ENCODE results near the gene CEP44. TPM values are rescaled to one million over a fixed set of nuclear protein-coding genes. Genes with fewer than 3 reads are reported as not detected.

Gene CEP44
- total and polyA plus RNA-seq, 4 donors, result 2.2 to 18.7 (median 6.1) TPM

DNA sequence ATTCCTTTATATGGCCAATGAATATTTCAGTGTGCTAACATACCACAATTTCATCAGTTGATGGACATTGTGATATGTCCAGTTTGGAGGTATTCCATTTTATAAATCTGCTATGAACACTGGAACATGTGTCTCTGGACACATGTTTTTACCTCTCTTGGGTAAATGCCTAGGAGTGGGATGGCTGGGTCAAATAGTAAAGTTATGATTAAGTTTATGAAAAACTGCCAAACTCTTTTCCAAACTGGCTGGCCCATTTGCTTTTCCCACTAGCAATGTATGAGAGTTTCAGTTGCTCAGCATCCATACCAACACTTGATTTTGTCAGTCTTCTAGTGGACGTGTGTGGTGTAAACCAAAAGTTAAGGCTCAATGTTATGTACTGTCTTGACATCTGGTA lies 40.5 kb downstream of the CEP44 start (continued):
- TF ChIP-seq, protein P1, sequence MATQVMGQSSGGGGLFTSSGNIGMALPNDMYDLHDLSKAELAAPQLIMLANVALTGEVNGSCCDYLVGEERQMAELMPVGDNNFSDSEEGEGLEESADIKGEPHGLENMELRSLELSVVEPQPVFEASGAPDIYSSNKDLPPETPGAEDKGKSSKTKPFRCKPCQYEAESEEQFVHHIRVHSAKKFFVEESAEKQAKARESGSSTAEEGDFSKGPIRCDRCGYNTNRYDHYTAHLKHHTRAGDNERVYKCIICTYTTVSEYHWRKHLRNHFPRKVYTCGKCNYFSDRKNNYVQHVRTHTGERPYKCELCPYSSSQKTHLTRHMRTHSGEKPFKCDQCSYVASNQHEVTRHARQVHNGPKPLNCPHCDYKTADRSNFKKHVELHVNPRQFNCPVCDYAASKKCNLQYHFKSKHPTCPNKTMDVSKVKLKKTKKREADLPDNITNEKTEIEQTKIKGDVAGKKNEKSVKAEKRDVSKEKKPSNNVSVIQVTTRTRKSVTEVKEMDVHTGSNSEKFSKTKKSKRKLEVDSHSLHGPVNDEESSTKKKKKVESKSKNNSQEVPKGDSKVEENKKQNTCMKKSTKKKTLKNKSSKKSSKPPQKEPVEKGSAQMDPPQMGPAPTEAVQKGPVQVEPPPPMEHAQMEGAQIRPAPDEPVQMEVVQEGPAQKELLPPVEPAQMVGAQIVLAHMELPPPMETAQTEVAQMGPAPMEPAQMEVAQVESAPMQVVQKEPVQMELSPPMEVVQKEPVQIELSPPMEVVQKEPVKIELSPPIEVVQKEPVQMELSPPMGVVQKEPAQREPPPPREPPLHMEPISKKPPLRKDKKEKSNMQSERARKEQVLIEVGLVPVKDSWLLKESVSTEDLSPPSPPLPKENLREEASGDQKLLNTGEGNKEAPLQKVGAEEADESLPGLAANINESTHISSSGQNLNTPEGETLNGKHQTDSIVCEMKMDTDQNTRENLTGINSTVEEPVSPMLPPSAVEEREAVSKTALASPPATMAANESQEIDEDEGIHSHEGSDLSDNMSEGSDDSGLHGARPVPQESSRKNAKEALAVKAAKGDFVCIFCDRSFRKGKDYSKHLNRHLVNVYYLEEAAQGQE (IDR thresholded peaks at IDR 0.05), result no peak
- TF ChIP-seq SP1 (IDR thresholded peaks at IDR 0.05) (no peak), FOXA1 (IDR thresholded peaks at IDR 0.05) (no peak), HNF4A (conservative IDR thresholded peaks at IDR 0.05) (no peak)
- TF ChIP-seq, protein P2, sequence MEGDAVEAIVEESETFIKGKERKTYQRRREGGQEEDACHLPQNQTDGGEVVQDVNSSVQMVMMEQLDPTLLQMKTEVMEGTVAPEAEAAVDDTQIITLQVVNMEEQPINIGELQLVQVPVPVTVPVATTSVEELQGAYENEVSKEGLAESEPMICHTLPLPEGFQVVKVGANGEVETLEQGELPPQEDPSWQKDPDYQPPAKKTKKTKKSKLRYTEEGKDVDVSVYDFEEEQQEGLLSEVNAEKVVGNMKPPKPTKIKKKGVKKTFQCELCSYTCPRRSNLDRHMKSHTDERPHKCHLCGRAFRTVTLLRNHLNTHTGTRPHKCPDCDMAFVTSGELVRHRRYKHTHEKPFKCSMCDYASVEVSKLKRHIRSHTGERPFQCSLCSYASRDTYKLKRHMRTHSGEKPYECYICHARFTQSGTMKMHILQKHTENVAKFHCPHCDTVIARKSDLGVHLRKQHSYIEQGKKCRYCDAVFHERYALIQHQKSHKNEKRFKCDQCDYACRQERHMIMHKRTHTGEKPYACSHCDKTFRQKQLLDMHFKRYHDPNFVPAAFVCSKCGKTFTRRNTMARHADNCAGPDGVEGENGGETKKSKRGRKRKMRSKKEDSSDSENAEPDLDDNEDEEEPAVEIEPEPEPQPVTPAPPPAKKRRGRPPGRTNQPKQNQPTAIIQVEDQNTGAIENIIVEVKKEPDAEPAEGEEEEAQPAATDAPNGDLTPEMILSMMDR (IDR thresholded peaks at IDR 0.05; ENCODE audit: low read depth, low read length, missing input control), result no peak

DNA sequence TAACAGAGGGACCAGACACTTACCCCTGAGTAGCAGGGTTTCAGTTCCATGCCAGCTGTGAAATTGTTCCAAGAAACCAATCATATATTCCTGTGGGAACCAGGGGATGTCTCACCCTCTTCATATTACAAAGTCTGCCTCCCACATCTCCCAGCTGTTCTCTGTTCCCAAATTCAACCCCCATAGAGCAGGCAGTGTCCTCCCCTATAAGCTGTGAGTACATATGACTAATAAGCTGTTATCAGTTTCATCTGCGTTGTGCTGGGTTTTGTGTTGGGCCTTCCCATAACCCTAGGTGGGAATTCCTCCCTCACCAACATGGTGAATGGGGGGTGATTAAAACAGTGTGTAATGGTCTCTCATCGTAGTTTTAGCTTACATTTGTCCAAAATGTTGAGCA lies 41.0 kb downstream of the CEP44 start:
- TF ChIP-seq RAD21 (IDR thresholded peaks at IDR 0.05) (no peak), NR2F2 (IDR thresholded peaks at IDR 0.05) (no peak), GABPA (IDR thresholded peaks at IDR 0.05 in 1 of 2, conservative IDR thresholded peaks at IDR 0.05 in 1 of 2) (no peak), HNF4A (conservative IDR thresholded peaks at IDR 0.05) (no peak), YY1 (IDR thresholded peaks at IDR 0.05) (no peak), EGR1 (IDR thresholded peaks at IDR 0.05; ENCODE audit: low read depth in 2 of 2) (no peak), FOXA2 (IDR thresholded peaks at IDR 0.05) (no peak), HNF4G (IDR thresholded peaks at IDR 0.05) (no peak), RXRA (IDR thresholded peaks at IDR 0.05) (no peak), SP1 (IDR thresholded peaks at IDR 0.05) (no peak), FOXA1 (IDR thresholded peaks at IDR 0.05) (no peak), JUND (IDR thresholded peaks at IDR 0.05) (no peak), TAF1 (conservative IDR thresholded peaks at IDR 0.05) (no peak)
- TF ChIP-seq, protein P1 (IDR thresholded peaks at IDR 0.05), result no peak
- TF ChIP-seq, protein P3, sequence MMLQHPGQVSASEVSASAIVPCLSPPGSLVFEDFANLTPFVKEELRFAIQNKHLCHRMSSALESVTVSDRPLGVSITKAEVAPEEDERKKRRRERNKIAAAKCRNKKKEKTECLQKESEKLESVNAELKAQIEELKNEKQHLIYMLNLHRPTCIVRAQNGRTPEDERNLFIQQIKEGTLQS (IDR thresholded peaks at IDR 0.05), result no peak
- TF ChIP-seq, protein P4, sequence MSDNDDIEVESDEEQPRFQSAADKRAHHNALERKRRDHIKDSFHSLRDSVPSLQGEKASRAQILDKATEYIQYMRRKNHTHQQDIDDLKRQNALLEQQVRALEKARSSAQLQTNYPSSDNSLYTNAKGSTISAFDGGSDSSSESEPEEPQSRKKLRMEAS (IDR thresholded peaks at IDR 0.05), result no peak
- TF ChIP-seq, protein P5, sequence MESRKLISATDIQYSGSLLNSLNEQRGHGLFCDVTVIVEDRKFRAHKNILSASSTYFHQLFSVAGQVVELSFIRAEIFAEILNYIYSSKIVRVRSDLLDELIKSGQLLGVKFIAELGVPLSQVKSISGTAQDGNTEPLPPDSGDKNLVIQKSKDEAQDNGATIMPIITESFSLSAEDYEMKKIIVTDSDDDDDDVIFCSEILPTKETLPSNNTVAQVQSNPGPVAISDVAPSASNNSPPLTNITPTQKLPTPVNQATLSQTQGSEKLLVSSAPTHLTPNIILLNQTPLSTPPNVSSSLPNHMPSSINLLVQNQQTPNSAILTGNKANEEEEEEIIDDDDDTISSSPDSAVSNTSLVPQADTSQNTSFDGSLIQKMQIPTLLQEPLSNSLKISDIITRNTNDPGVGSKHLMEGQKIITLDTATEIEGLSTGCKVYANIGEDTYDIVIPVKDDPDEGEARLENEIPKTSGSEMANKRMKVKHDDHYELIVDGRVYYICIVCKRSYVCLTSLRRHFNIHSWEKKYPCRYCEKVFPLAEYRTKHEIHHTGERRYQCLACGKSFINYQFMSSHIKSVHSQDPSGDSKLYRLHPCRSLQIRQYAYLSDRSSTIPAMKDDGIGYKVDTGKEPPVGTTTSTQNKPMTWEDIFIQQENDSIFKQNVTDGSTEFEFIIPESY (IDR thresholded peaks at IDR 0.05), result no peak
- TF ChIP-seq, protein P2 (IDR thresholded peaks at IDR 0.05; ENCODE audit: low read depth, low read length, missing input control), result no peak
- no peaks in the 10 kb centered on the region for H3K9me3 ChIP-seq (ENCODE audit: control insufficient read depth in 4 of 4, low read length in 3 of 4)
- WGBS, result 89% methylated on average over 2 of the region's 2 CpGs
- H3K4me3 ChIP-seq (ENCODE audit: low read depth in 1 of 3, low read length in 3 of 3), result no peak overlapping the region
- no peaks in the 10 kb centered on the region for H3K36me3 ChIP-seq (ENCODE audit: control insufficient read depth in 4 of 4, insufficient read depth in 3 of 4, low read depth in 1 of 4, low read length in 3 of 4)
- H3K4me1 ChIP-seq (ENCODE audit: control insufficient read depth in 4 of 4, insufficient read depth in 4 of 4, low read length in 3 of 4), result no peaks in the 10 kb centered on the region
- no peak overlapping the region for H3K9ac ChIP-seq (ENCODE audit: low read depth in 1 of 2, low read length in 2 of 2)
- no peaks in the 10 kb centered on the region for H3K27me3 ChIP-seq (ENCODE audit: control insufficient read depth in 4 of 4, insufficient read depth in 4 of 4, low read length in 3 of 4)
- no peak overlapping the region for H3K27ac ChIP-seq (ENCODE audit: low read depth in 1 of 2, low read length in 2 of 2)
- DNase-seq (ENCODE audit: low spot score), result no peak

All from liver (tissue), 9 donors.